HCT116 (cell line): ENCODE measurements around the gene STAG1. TPM values are rescaled to one million over a fixed set of nuclear protein-coding genes. Genes with fewer than 3 reads are reported as not detected.

Experiments used
- ATAC-seq: fragments of 200-7000 bp; cut with Tn5 transposase; 2 replicates; pipeline ENCODE4 v1.9.1; 2020; ENCODE audit warnings: mild to moderate bottlenecking, moderate library complexity
- BruUV-seq: library from RNA; stranded (reverse); fragments of 400-500 nt; replicated peaks from 2 replicates; lab custom pipeline; 2021; lab: Mats Ljungman, UMichigan
- CTCF ChIA-PET: fragments of 300-600 bp; sonication (Branson Sonifier 250); formaldehyde crosslinking; loops from one replicate; lab custom pipeline; 2021; ENCODE audit warnings: antibody characterized with exemption; lab: Charles Lee
- POLR2A ChIA-PET: fragments of 300-600, 350-600 bp; sonication (Branson Sonifier 250); formaldehyde crosslinking; loops from one replicate; lab custom pipeline; 2021; ENCODE audit warnings: antibody characterized with exemption; lab: Charles Lee
- RAD21 ChIA-PET, 2 experiments: fragments of 300-600 bp; sonication (Branson Sonifier 250); formaldehyde crosslinking; loops; one replicate each; lab custom pipeline; 2023; ENCODE audit warnings: low total read pairs in 2 of 2; ENCODE audit not compliant: uncharacterized antibody in 2 of 2, unreplicated experiment in 2 of 2, low non-redundant PET in 1 of 2; lab: Charles Lee
- DNase-seq: peaks from one replicate; pipeline ENCODE4 v3.0.0-alpha.2; 2010; ENCODE audit warnings: low read depth, low spot score
- H2AFZ ChIP-seq: fragments of 200-600 bp; shearing (Covaris generic), sonication (generic); 2 replicates; pipeline ENCODE4 v1.6.1; 2017; ENCODE audit warnings: low read depth, mixed run types, mixed read lengths, antibody characterized with exemption, low read length; ENCODE audit not compliant: poor library complexity, severe bottlenecking
- H3K27ac ChIP-seq: 2 replicates; pipeline ENCODE4 v1.5.1; 2012; ENCODE audit warnings: low read depth, low read length
- H3K27me3 ChIP-seq: fragments of 200-600 bp; sonication (generic); 2 replicates; pipeline ENCODE4 v1.6.1; 2016; ENCODE audit warnings: mixed run types, low read length, mixed read lengths; ENCODE audit not compliant: insufficient read depth
- H3K36me3 ChIP-seq, 2 experiments: fragments of 200-500 bp in 1 of 2; fragments of 200-600 bp in 1 of 2; sonication (Bioruptor generic) in 1 of 2; sonication (generic) in 1 of 2; 2 replicates each; pipeline versions ENCODE4 v1.5.1 to v1.6.1; 2014 to 2016; ENCODE audit warnings: low read length in 2 of 2, inconsistent platforms in 1 of 2, mixed read lengths in 1 of 2, mixed run types in 1 of 2; ENCODE audit not compliant: insufficient read depth in 2 of 2, control insufficient read depth in 1 of 2
- H3K4me1 ChIP-seq, 2 experiments: fragments of 200-600 bp in 1 of 2; sonication (generic) in 1 of 2; 2 replicates each; pipeline versions ENCODE4 v1.5.1 to v1.6.1; 2012 to 2017; ENCODE audit warnings: low read length in 2 of 2, inconsistent platforms in 1 of 2, mild to moderate bottlenecking in 1 of 2, mixed read lengths in 1 of 2, mixed run types in 1 of 2, moderate library complexity in 1 of 2; ENCODE audit not compliant: insufficient read depth in 2 of 2, control insufficient read depth in 1 of 2
- H3K4me2 ChIP-seq: fragments of 200-600 bp; sonication (generic); 2 replicates; pipeline ENCODE4 v1.6.1; 2017; ENCODE audit warnings: mixed run types, low read length, mixed read lengths
- H3K4me3 ChIP-seq, 2 experiments: fragments of 200-600 bp in 1 of 2; sonication (generic) in 1 of 2; replicated peaks in 1 of 2; 2 replicates each; pipeline ENCODE4 v1.5.1; 2011 to 2016; ENCODE audit warnings: low read length in 2 of 2, control low read depth in 1 of 2, low read depth in 1 of 2, mild to moderate bottlenecking in 1 of 2, mixed read lengths in 1 of 2, mixed run types in 1 of 2
- H3K79me2 ChIP-seq: fragments of 200-600 bp; sonication (generic); 2 replicates; pipeline ENCODE4 v1.6.1; 2017; ENCODE audit warnings: mild to moderate bottlenecking, mixed run types, low read length, moderate library complexity, mixed read lengths; ENCODE audit not compliant: insufficient read depth
- H3K9ac ChIP-seq: fragments of 200-600 bp; sonication (generic); 2 replicates; pipeline ENCODE4 v1.6.1; 2016; ENCODE audit warnings: low read length, mixed read lengths
- H3K9me2 ChIP-seq: fragments of 200-600 bp; sonication (generic), shearing (Covaris generic); 2 replicates; pipeline ENCODE4 v1.6.1; 2017; ENCODE audit warnings: mixed run types, mild to moderate bottlenecking, moderate library complexity; ENCODE audit not compliant: insufficient read depth
- H3K9me3 ChIP-seq, 2 experiments: fragments of 200-500 bp in 1 of 2; fragments of 200-600 bp in 1 of 2; sonication (Bioruptor generic) in 1 of 2; sonication (generic) in 1 of 2; 2 replicates each; pipeline ENCODE4 v1.6.1; 2014 to 2017; ENCODE audit warnings: low read length in 2 of 2, mixed read lengths in 2 of 2, inconsistent platforms in 1 of 2, low read depth in 1 of 2, mild to moderate bottlenecking in 1 of 2, mixed run types in 1 of 2, moderate library complexity in 1 of 2; ENCODE audit not compliant: control insufficient read depth in 1 of 2, insufficient read depth in 1 of 2
- H4K20me1 ChIP-seq: fragments of 200-600 bp; sonication (generic), shearing (Covaris generic); 2 replicates; pipeline ENCODE4 v1.6.1; 2017; ENCODE audit warnings: mixed run types, mild to moderate bottlenecking, moderate library complexity; ENCODE audit not compliant: insufficient read depth
- CBX3 ChIP-seq: IDR thresholded peaks from 2 replicates; pipeline ENCODE4 v1.6.1; 2012; ENCODE audit warnings: low read depth
- CEBPB ChIP-seq: IDR thresholded peaks from 2 replicates; pipeline ENCODE4 v1.6.1; 2012; ENCODE audit warnings: low read depth
- EGR1 ChIP-seq: IDR thresholded peaks from 2 replicates; pipeline ENCODE4 v1.6.1; 2012; ENCODE audit warnings: low read depth
- ELF1 ChIP-seq: IDR thresholded peaks from 2 replicates; pipeline ENCODE4 v1.6.1; 2012; ENCODE audit warnings: low read depth, borderline replicate concordance
- EZH2 ChIP-seq: fragments of 200-600 bp; sonication (generic); IDR thresholded peaks from 2 replicates; pipeline ENCODE4 v1.6.1; 2017; ENCODE audit warnings: antibody characterized with exemption, mixed run types
- EZH2phosphoT487 ChIP-seq: fragments of 200-600 bp; IDR thresholded peaks from 2 replicates; pipeline ENCODE4 v1.6.1; 2018; ENCODE audit warnings: antibody characterized with exemption, borderline replicate concordance
- FOSL1 ChIP-seq: IDR thresholded peaks from 2 replicates; pipeline ENCODE4 v1.6.1; 2012; ENCODE audit warnings: low read depth
- POLR2A ChIP-seq: IDR thresholded peaks from 2 replicates; pipeline ENCODE4 v1.7.0; 2011; ENCODE audit warnings: borderline replicate concordance; ENCODE audit not compliant: insufficient read depth, insufficient read length; ENCODE audit errors: extremely low read depth
- RAD21 ChIP-seq: IDR thresholded peaks from 2 replicates; pipeline ENCODE4 v1.6.1; 2012; ENCODE audit warnings: low read depth, mild to moderate bottlenecking
- SRF ChIP-seq: IDR thresholded peaks from 2 replicates; pipeline ENCODE4 v1.6.1; 2012; ENCODE audit warnings: low read depth
- YY1 ChIP-seq: IDR thresholded peaks from 2 replicates; pipeline ENCODE4 v1.6.1; 2011; ENCODE audit warnings: low read length, low read depth, moderate library complexity, mild to moderate bottlenecking; ENCODE audit not compliant: insufficient replicate concordance; ENCODE audit errors: extremely low read depth
- intact Hi-C: fragments of 100-400 bp; cut with micrococcal nuclease; formaldehyde crosslinking; loops from 2 replicates; pipeline ENCODE4 v1.10.0; 2022
- total RNA-seq: library from RNA; stranded (reverse); gene quantifications from one replicate; pipeline ENCODE4 v1.2.1, GENCODE V29; 2021; ENCODE audit not compliant: unreplicated experiment
- TF ChIP-seq, protein P1 (sequence below): IDR thresholded peaks from 2 replicates; pipeline ENCODE4 v1.6.1; 2011; ENCODE audit warnings: mild to moderate bottlenecking, low read length, moderate library complexity; ENCODE audit not compliant: insufficient replicate concordance; ENCODE audit errors: extremely low read depth
- TF ChIP-seq, protein P2 (sequence below): IDR thresholded peaks from 2 replicates; pipeline ENCODE4 v1.6.1; 2012; ENCODE audit warnings: low read depth
- TF ChIP-seq, protein P3 (sequence below): IDR thresholded peaks from 2 replicates; pipeline ENCODE4 v1.6.1; 2012
- TF ChIP-seq, protein P4 (sequence below): IDR thresholded peaks from 2 replicates; pipeline ENCODE4 v1.6.1; 2012

The STAG1 gene
- total RNA-seq, 1 experiment from 2014 or later = 29.4 TPM

DNA sequence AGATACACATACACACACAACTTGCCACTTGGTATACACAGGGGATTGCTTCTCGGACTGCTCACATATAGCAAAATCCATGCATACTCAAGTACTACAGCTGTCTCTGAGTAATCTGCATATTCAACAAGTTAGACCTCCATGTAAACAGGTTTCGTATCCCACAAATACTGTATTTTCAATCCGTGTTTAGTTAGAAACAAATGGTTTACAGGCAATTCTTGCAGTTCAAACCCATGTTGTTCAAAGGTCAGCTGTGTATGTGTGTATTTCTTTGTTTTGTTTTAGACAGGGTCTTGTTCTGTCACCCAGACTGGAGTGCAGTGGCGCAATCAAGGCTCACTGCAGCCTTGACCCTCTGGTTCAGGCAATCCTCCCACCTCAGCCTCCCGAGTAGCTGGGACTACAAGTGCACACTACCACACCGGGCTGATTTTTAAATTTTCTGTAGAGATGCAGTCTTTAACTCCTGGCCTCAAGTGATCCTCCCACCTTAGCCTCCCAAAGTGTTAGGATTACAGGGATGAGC, 253.2 kb downstream of the STAG1 start:
- Histone ChIP-seq H3K9me2 (no peaks in the 10 kb centered on the region), H4K20me1 (no peaks in the 10 kb centered on the region), H3K36me3 (no peaks in the 10 kb centered on the region), H3K79me2 (no peaks in the 10 kb centered on the region), H3K27me3 (no peaks in the 10 kb centered on the region), H3K9ac (no peak overlapping the region), H3K4me2 (no peak overlapping the region), H3K9me3 (no peaks in the 10 kb centered on the region), H3K4me1 (no peaks in the 10 kb centered on the region), H3K27ac (no peak overlapping the region), H2AFZ (no peak overlapping the region), H3K4me3 (no peak overlapping the region)
- DNase-seq = no peak
- ChIA-PET POLR2A (no interaction called here), CTCF (no interaction called here), RAD21 (no interaction called here)
- intact Hi-C loops = no loop called here
- TF ChIP-seq YY1 (no peak), POLR2A (no peak)
- TF ChIP-seq, protein P1, sequence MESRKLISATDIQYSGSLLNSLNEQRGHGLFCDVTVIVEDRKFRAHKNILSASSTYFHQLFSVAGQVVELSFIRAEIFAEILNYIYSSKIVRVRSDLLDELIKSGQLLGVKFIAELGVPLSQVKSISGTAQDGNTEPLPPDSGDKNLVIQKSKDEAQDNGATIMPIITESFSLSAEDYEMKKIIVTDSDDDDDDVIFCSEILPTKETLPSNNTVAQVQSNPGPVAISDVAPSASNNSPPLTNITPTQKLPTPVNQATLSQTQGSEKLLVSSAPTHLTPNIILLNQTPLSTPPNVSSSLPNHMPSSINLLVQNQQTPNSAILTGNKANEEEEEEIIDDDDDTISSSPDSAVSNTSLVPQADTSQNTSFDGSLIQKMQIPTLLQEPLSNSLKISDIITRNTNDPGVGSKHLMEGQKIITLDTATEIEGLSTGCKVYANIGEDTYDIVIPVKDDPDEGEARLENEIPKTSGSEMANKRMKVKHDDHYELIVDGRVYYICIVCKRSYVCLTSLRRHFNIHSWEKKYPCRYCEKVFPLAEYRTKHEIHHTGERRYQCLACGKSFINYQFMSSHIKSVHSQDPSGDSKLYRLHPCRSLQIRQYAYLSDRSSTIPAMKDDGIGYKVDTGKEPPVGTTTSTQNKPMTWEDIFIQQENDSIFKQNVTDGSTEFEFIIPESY = no peak
- no peak for ATAC-seq
- no TSS peak for BruUV-seq

DNA sequence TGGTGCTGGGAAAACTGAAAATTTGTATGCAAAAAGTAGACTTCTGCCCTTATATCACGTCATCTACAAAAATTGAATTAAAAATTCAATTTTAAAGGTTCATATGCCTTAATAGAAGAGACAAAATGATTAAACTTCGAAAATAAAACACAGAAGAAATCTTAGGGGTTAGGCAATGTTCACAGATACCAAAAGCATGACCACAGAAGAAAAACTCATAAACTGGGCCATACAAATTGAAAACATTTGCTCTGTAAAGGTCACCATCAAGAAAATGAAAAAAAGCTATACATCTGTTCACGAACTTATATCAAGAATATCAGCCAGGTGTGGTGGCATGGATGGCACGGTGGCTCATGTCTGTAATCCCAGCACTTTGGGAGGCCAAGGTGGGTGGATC, 257.0 kb downstream of the STAG1 start:
- H3K9me2 ChIP-seq = no peaks in the 10 kb centered on the region
- H4K20me1 ChIP-seq = no peaks in the 10 kb centered on the region
- H3K4me2 ChIP-seq = no peak overlapping the region
- H2AFZ ChIP-seq = no peak overlapping the region
- POLR2A ChIA-PET = no interaction called here
- H3K9ac ChIP-seq = no peak overlapping the region
- intact Hi-C loops = no loop called here
- H3K4me1 ChIP-seq = no peaks in the 10 kb centered on the region
- no peaks in the 10 kb centered on the region for H3K79me2 ChIP-seq
- no peak overlapping the region for H3K27ac ChIP-seq
- no peaks in the 10 kb centered on the region for H3K36me3 ChIP-seq
- DNase-seq (no peak), ATAC-seq (no peak)
- no TSS peak for BruUV-seq
- no peaks in the 10 kb centered on the region for H3K9me3 ChIP-seq
- H3K27me3 ChIP-seq = no peaks in the 10 kb centered on the region
- H3K4me3 ChIP-seq = no peak overlapping the region
- CTCF ChIA-PET = no interaction called here
- RAD21 ChIA-PET = no interaction called here
- TF ChIP-seq FOSL1 (no peak), SRF (no peak), CBX3 (no peak), EGR1 (no peak), RAD21 (no peak), EZH2phosphoT487 (no peak), ELF1 (no peak), CEBPB (no peak), POLR2A (no peak), EZH2 (no peak)
- TF ChIP-seq, protein P2, sequence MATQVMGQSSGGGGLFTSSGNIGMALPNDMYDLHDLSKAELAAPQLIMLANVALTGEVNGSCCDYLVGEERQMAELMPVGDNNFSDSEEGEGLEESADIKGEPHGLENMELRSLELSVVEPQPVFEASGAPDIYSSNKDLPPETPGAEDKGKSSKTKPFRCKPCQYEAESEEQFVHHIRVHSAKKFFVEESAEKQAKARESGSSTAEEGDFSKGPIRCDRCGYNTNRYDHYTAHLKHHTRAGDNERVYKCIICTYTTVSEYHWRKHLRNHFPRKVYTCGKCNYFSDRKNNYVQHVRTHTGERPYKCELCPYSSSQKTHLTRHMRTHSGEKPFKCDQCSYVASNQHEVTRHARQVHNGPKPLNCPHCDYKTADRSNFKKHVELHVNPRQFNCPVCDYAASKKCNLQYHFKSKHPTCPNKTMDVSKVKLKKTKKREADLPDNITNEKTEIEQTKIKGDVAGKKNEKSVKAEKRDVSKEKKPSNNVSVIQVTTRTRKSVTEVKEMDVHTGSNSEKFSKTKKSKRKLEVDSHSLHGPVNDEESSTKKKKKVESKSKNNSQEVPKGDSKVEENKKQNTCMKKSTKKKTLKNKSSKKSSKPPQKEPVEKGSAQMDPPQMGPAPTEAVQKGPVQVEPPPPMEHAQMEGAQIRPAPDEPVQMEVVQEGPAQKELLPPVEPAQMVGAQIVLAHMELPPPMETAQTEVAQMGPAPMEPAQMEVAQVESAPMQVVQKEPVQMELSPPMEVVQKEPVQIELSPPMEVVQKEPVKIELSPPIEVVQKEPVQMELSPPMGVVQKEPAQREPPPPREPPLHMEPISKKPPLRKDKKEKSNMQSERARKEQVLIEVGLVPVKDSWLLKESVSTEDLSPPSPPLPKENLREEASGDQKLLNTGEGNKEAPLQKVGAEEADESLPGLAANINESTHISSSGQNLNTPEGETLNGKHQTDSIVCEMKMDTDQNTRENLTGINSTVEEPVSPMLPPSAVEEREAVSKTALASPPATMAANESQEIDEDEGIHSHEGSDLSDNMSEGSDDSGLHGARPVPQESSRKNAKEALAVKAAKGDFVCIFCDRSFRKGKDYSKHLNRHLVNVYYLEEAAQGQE = no peak
- TF ChIP-seq, protein P3, sequence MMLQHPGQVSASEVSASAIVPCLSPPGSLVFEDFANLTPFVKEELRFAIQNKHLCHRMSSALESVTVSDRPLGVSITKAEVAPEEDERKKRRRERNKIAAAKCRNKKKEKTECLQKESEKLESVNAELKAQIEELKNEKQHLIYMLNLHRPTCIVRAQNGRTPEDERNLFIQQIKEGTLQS = no peak
- TF ChIP-seq, protein P4, sequence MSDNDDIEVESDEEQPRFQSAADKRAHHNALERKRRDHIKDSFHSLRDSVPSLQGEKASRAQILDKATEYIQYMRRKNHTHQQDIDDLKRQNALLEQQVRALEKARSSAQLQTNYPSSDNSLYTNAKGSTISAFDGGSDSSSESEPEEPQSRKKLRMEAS = no peak
